Superior temporal gyrus (tissue), 1 donor: Measurements from ENCODE around the gene QPCT.
"Not testable (repeated sequence)": the region's sequence is repeated elsewhere in the genome, so short reads cannot be mapped to it uniquely, and the experiment has no call there.

ENCODE experiments used
- DNase-seq: peaks from one replicate; pipeline ENCODE4 v3.0.0-alpha.2; 2016; ENCODE audit errors: extremely low spot score

Gene QPCT

GRCh38 chr2:37344453-37345361 lies at the start of gene QPCT:
Gene QPCT (plus strand): TSS chr2:37344630. CDS start chr2:37344732, 102 bp downstream.
- DNase-seq = no peak

- DNase-seq = not testable (repeated sequence)
Measured at GRCh38 chr2:37294858-37295257, 49.6 kb upstream of the QPCT start.

- DNase-seq = no peak
Measured at GRCh38 chr2:37295469-37296073, 48.9 kb upstream of the QPCT start.

GRCh38 chr2:37297632-37298031 lies 46.8 kb upstream of the QPCT start:
- DNase-seq = no peak

GRCh38 chr2:37300146-37300545 lies 44.3 kb upstream of the QPCT start:
- DNase-seq = no peak

- DNase-seq = no peak
Measured at GRCh38 chr2:37300578-37300977, 43.9 kb upstream of the QPCT start.

- no peak for DNase-seq
Measured at GRCh38 chr2:37301408-37301807, 43.0 kb upstream of the QPCT start.

GRCh38 chr2:37302701-37303252 lies 41.7 kb upstream of the QPCT start:
- DNase-seq = no peak

- DNase-seq = no peak
Measured at GRCh38 chr2:37306024-37306423, 38.4 kb upstream of the QPCT start.

GRCh38 chr2:37307500-37307899 lies 36.9 kb upstream of the QPCT start:
- no peak for DNase-seq

GRCh38 chr2:37315364-37315763 lies 29.1 kb upstream of the QPCT start:
- DNase-seq = no peak

- no peak for DNase-seq
Measured at GRCh38 chr2:37316181-37316580, 28.2 kb upstream of the QPCT start.

- DNase-seq = no peak
Measured at GRCh38 chr2:37317746-37318145, 26.7 kb upstream of the QPCT start.

- DNase-seq = no peak
Measured at GRCh38 chr2:37318401-37318800, 26.0 kb upstream of the QPCT start.

GRCh38 chr2:37319754-37320609 lies 24.4 kb upstream of the QPCT start:
- no peak for DNase-seq

GRCh38 chr2:37321029-37321682 lies 23.3 kb upstream of the QPCT start:
- no peak for DNase-seq

GRCh38 chr2:37322368-37322767 lies 22.1 kb upstream of the QPCT start:
- no peak for DNase-seq

GRCh38 chr2:37323176-37323780 lies 21.2 kb upstream of the QPCT start:
- DNase-seq = peak; percentile 34

GRCh38 chr2:37323781-37324535 lies 20.5 kb upstream of the QPCT start:
- no peak for DNase-seq

GRCh38 chr2:37324536-37324785 lies 20.0 kb upstream of the QPCT start:
- peak; percentile 53 for DNase-seq
